ENCODE results near the gene RIOK1.

RIOK1 gene

GRCh38 chr6:7467007-7467897 is 77.6 kb downstream of the RIOK1 start:
- Histone ChIP-seq H3K9ac (ENCODE audit: low read depth, low read length) (no peak overlapping the region), H3K36me3 (ENCODE audit: insufficient read depth, low read length) (no peaks in the 10 kb centered on the region), H3K9me3 (ENCODE audit: control insufficient read depth, insufficient read depth, low read length) (no peaks in the 10 kb centered on the region), H3K4me1 (ENCODE audit: insufficient read depth, low read length) (peaks cover 13% of the 10 kb centered on the region; the same call in 1 of the 2 replicates)

Measured in ES-I3 (cell line).